DND-41 (cell line): ENCODE measurements around the gene SUSD6.
"Not testable (repeated sequence)": the region's sequence is repeated elsewhere in the genome, so short reads cannot be mapped to it uniquely, and the experiment has no call there.

Source experiments
- ATAC-seq: fragments of 200-7000 bp; cut with Tn5 transposase; 3 replicates; pipeline ENCODE4 v1.9.1; 2021; ENCODE audit warnings: low read depth; ENCODE audit not compliant: insufficient read depth
- DNase-seq: peaks from one replicate; pipeline ENCODE4 v3.0.0-alpha.2; 2020
- H2AFZ ChIP-seq: 2 replicates; pipeline ENCODE4 v1.6.0; 2012; ENCODE audit warnings: low read depth, low read length
- H3K27ac ChIP-seq: 2 replicates; pipeline ENCODE4 v1.5.1; 2012; ENCODE audit warnings: low read length, inconsistent platforms
- H3K27me3 ChIP-seq: fragments of 200-600 bp; sonication (generic); 2 replicates; pipeline ENCODE4 v1.6.0; 2012; ENCODE audit warnings: low read length, mild to moderate bottlenecking, inconsistent platforms; ENCODE audit not compliant: insufficient read depth, poor library complexity
- H3K36me3 ChIP-seq: 2 replicates; pipeline ENCODE4 v1.5.1; 2012; ENCODE audit warnings: low read length, inconsistent platforms; ENCODE audit not compliant: insufficient read depth
- H3K4me1 ChIP-seq: 2 replicates; pipeline ENCODE4 v1.5.1; 2012; ENCODE audit warnings: mild to moderate bottlenecking, low read length; ENCODE audit not compliant: insufficient read depth
- H3K4me2 ChIP-seq: 2 replicates; pipeline ENCODE4 v1.6.0; 2012; ENCODE audit warnings: mild to moderate bottlenecking, moderate library complexity, low read length, inconsistent platforms; ENCODE audit not compliant: insufficient read depth
- H3K4me3 ChIP-seq, 2 experiments: fragments of 200-600 bp in 1 of 2; shearing (Covaris generic) in 1 of 2; 2 replicates each; pipeline ENCODE4 v1.5.1; 2012 to 2016; ENCODE audit warnings: inconsistent platforms in 2 of 2, low read length in 2 of 2, mild to moderate bottlenecking in 2 of 2, low read depth in 1 of 2, moderate library complexity in 1 of 2
- H3K79me2 ChIP-seq: 2 replicates; pipeline ENCODE4 v1.6.0; 2012; ENCODE audit warnings: low read length, inconsistent platforms; ENCODE audit not compliant: insufficient read depth
- H3K9ac ChIP-seq: 2 replicates; pipeline ENCODE4 v1.6.0; 2012; ENCODE audit warnings: low read depth, mild to moderate bottlenecking, inconsistent platforms, low read length, moderate library complexity
- H3K9me3 ChIP-seq: 2 replicates; pipeline ENCODE4 v1.5.1; 2012; ENCODE audit warnings: low read length, moderate library complexity, mild to moderate bottlenecking, inconsistent platforms; ENCODE audit not compliant: insufficient read depth, severe bottlenecking
- H4K20me1 ChIP-seq: 2 replicates; pipeline ENCODE4 v1.6.0; 2012; ENCODE audit warnings: low read length; ENCODE audit not compliant: insufficient read depth
- CTCF ChIP-seq: IDR thresholded peaks from 2 replicates; pipeline ENCODE4 v1.5.1; 2012; ENCODE audit warnings: borderline replicate concordance, low read length, moderate library complexity, mild to moderate bottlenecking; ENCODE audit not compliant: poor library complexity, severe bottlenecking; ENCODE audit errors: extremely low read depth
- EZH2 ChIP-seq: IDR thresholded peaks from 3 replicates; pipeline ENCODE4 v1.6.1; 2012; ENCODE audit warnings: borderline replicate concordance, low read depth, mild to moderate bottlenecking, moderate library complexity, low read length, inconsistent platforms; ENCODE audit not compliant: severe bottlenecking

Gene SUSD6

GRCh38 chr14:69696204-69696527, 84.8 kb downstream of the SUSD6 start:
- Histone ChIP-seq H3K9ac (no peak overlapping the region), H3K4me1 (no peaks in the 10 kb centered on the region), H3K9me3 (no peaks in the 10 kb centered on the region)

GRCh38 chr14:69696633-69697557, 85.5 kb downstream of the SUSD6 start:
- H3K27me3 ChIP-seq, result no peaks in the 10 kb centered on the region
- no peak for TF ChIP-seq EZH2
- no peak for DNase-seq
- H4K20me1 ChIP-seq, result peaks cover 7% of the 10 kb centered on the region
- no peak overlapping the region for H3K4me2 ChIP-seq
- H3K79me2 ChIP-seq, result no peaks in the 10 kb centered on the region
- H3K36me3 ChIP-seq, result no peaks in the 10 kb centered on the region
- H3K27ac ChIP-seq, result no peak overlapping the region
- no peaks in the 10 kb centered on the region for H3K9me3 ChIP-seq
- H3K4me3 ChIP-seq, result no peak overlapping the region
- no peak for ATAC-seq
- H2AFZ ChIP-seq, result no peak overlapping the region
- H3K9ac ChIP-seq, result no peak overlapping the region
- no peaks in the 10 kb centered on the region for H3K4me1 ChIP-seq

More at GRCh38 chr14:69696204-69696527, 84.8 kb downstream of the SUSD6 start:
- H4K20me1 ChIP-seq, result peaks cover 5% of the 10 kb centered on the region
- DNase-seq, result no peak
- ATAC-seq, result no peak
- TF ChIP-seq EZH2, result no peak
- TF ChIP-seq CTCF, result no peak
- no peak overlapping the region for H2AFZ ChIP-seq
- H3K27ac ChIP-seq, result no peak overlapping the region
- H3K36me3 ChIP-seq, result no peaks in the 10 kb centered on the region
- H3K27me3 ChIP-seq, result no peaks in the 10 kb centered on the region
- H3K4me2 ChIP-seq, result no peak overlapping the region
- H3K4me3 ChIP-seq, result no peak overlapping the region
- H3K79me2 ChIP-seq, result no peaks in the 10 kb centered on the region

- H3K79me2 ChIP-seq, result no peaks in the 10 kb centered on the region
- H4K20me1 ChIP-seq, result peaks cover 8% of the 10 kb centered on the region
These were observed 87.2 kb downstream of the SUSD6 start for GRCh38 chr14:69698572-69698971.

GRCh38 chr14:69699243-69699642, 87.8 kb downstream of the SUSD6 start:
- not testable (repeated sequence) for H3K4me2 ChIP-seq, H3K9me3 ChIP-seq, DNase-seq, H3K4me3 ChIP-seq, ATAC-seq, H3K27me3 ChIP-seq, H3K4me1 ChIP-seq, H2AFZ ChIP-seq, H3K9ac ChIP-seq, H3K79me2 ChIP-seq, H3K27ac ChIP-seq, H3K36me3 ChIP-seq, H4K20me1 ChIP-seq

More at GRCh38 chr14:69698572-69698971, 87.2 kb downstream of the SUSD6 start:
- no peaks in the 10 kb centered on the region for H3K27me3 ChIP-seq
- no peak overlapping the region for H3K27ac ChIP-seq
- no peak for ATAC-seq
- no peak overlapping the region for H3K4me2 ChIP-seq
- no peak overlapping the region for H3K4me3 ChIP-seq
- TF ChIP-seq CTCF, result no peak
- no peak for TF ChIP-seq EZH2
- no peak for DNase-seq
- H3K9ac ChIP-seq, result no peak overlapping the region
- H3K9me3 ChIP-seq, result no peaks in the 10 kb centered on the region
- H3K4me1 ChIP-seq, result no peaks in the 10 kb centered on the region
- peaks cover 2% of the 10 kb centered on the region; the same call in 1 of the 2 replicates for H3K36me3 ChIP-seq
- no peak overlapping the region for H2AFZ ChIP-seq
